HG03521 (cell line): Measurements from ENCODE around the gene CFAP300.

Experiments used
- ATAC-seq: cut with Tn5 transposase; IDR thresholded peaks from one replicate; pipeline ENCODE4 v1.9.1; 2021; ENCODE audit warnings: mild to moderate bottlenecking, moderate library complexity; ENCODE audit not compliant: unreplicated experiment

Gene CFAP300

DNA sequence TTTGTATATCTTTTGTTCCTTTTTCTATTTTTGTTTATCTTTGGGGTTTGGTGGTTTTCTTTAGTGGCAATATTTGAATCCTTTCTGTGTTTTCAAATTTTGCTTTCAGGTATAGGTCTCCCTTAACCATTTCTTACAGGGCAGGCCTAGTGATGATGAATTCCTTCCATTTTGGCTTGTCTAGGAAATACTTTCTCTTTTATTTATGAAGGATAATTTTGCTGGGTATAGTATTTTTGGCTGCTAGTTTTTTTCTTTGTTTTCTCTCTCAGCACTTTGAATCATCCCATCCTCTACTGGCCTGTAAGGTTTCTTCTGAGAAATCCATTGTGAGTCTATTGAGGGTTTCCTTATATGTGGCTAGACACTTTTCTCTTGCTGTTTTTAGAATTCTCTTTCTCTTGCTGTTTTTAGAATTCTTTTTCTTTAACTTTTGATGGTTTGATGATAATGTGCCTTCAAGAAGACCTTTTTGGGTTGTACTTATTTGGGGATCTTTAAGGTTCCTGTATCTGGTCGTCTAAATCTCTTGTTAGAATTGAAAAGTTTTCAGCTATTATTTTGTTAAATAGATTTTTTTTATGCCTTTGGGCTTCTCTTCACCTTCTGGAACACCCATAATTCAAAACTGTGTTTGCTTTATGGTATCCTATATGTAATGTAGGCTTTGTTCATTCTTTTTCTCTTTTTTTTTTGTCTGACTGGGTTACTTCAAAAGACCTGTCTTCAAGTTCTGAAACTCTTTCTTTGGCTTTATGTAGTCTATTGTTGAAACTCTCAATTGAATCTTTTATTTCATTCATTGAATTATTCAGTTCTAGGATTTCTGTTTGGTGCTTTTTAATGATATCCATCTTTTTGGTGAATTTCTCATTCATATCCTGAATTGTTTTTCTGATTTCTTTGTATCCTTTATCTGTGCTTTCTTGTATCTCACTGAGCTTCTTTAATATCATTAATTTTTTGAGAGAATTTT is 24.5 kb downstream of the CFAP300 start:
- ATAC-seq: no peak

DNA sequence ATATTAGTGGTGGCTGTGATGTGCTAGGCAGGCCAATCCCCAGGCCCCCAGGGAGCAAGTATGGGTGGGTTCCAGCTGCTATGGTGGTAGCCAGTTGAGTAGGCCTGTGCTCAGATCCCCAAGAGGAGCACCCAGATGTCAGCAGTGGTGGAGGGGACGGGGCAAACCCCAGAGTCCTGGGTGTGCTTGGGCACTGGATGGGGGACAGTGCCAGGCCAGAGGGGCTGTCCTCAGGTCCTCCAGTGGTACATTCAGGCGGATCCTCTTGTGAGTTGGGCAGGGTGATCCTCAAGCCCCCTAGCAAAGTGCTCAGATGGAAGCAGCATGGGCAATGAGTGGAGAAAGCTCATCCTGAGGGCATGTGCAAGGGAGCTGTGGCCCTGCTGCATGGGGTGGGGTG is 26.0 kb downstream of the CFAP300 start:
- ATAC-seq: no peak

DNA sequence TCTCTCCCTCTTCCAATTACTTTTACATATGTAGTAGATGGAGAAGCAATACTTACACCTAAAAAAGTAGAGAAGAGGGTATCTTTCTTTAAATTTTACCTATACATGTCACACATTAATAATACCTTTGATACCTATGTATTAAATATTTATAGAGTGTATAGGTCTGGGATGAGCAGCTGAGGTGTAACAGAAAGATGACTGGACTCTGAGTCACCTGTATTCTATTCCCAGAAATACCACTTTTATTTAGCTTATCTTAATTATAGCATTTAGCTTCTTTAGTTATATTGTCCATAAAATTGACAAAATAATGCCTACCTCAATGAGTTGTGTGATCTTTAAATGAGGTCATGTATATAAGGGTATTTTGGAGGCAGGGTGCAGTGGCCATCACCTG is 32.4 kb downstream of the CFAP300 start:
- no peak for ATAC-seq

DNA sequence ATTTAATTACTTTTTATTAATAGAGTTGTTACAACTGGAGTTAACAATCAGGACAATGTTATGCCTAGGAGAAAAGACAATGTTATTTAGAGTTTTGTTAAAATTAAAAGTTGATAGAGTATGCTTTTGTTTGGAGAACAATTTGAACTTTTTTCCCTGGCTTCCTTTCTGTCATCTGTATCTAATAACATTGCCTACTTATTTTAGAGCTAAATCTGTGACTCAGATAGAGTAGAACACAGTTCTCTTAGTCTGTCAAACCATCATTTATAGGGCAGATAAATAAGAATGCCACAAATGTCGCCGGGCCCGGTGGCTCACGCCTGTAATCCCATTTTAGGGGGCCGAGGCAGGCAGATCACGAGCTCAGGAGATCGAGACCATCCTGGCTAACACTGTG is 34.1 kb downstream of the CFAP300 start:
- no peak for ATAC-seq

DNA sequence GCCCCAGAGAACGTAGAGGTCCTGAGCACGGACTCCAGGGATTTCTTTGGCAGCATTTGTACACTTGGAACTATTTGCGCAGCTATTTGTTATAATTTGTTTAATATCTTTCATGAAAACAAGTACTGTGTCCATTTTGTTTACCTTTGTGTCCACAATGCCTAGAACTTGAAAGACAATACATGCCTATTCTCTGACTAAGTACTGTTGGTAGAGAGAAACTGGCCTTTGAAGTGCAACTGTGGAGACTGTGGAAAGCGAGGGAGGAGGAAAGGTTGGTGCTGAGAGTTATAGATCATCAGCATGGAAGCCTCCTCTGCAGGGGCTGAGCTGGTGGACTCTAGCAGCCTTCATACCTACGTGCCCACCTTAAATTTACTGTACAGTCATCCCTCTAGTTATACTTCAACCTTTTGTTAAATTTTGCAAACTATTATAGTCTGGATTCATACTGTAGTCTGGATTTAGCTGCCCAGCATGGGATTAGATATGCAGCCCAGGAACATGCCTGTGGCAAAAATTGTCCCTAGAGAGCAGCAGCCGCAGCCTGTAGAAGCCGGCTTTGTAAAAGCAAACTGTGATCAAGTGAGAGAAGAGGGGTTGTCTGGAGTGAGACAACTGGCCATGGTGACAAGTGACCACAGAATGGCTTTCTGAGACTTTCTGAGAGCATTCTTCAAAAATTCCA is 38.8 kb downstream of the CFAP300 start:
- no peak for ATAC-seq

DNA sequence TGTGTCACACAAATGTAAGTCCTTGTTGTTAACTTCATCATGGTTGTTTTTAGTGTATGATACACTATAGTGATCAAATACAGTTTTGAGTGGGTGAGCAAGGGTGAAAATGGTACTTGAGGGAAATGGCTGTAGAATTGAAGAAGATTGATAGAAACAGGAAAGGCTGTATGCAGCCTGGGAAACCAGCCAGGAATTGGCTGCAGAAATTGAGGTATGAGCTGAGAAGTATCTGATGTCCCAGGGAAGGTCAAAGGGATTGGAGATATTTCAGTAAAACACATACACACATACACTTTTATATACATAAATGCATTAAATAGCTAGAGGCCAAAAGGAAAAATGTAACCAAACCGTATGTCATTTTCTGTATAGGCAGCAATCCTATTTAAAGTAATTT is 49.9 kb downstream of the CFAP300 start:
- no peak for ATAC-seq

DNA sequence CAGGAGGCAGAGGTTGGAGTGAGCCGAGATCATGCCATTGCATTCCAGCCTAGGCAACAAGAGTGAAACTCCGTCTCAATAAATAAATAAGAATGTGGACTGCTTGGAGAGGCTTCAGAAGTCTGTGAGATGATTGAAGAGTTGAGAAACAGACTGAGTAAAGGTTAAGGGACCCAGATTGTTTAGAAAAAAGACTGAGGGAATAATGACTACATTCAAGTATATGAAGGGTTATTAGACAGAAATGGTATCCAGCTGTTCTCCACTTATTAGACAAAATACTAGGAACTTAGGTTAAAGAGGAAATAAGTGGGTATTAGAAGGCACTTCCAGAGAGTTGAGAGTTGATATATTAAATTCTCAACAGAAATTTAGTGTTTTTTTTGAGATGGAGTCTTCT is 52.5 kb downstream of the CFAP300 start:
- ATAC-seq: no peak

DNA sequence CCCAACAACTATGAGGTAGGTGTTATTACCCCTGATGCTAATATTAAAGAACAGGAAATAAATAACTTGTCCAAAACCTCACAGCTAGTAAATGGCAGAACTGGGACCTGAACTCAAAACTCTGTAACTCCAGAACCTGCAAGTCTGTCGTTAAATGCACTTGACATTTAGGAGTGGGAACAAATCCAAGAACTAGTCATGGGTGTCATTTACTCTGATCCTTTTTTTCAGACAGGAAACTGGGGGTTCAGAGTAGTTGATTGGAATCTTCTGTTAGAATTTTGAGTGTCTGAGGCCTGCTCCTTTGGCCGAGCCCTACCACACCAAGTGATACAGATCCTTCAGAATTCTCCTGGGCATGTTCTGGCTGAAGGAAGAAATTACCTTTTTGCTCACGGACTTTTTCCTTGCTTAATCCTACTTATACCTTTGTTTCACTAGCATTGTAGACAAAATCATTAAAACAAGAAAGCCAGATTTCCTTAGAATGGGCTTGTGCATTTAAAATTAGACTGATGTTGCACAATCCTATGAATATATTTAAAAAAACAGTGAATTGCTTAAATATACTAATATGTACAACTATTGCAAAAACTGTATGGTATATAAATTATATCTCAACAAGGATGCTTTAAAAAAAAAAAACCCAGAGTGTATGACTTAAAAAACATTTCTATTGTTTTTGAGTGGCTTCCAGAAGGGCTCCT is 61.6 kb downstream of the CFAP300 start:
- ATAC-seq: no peak

DNA sequence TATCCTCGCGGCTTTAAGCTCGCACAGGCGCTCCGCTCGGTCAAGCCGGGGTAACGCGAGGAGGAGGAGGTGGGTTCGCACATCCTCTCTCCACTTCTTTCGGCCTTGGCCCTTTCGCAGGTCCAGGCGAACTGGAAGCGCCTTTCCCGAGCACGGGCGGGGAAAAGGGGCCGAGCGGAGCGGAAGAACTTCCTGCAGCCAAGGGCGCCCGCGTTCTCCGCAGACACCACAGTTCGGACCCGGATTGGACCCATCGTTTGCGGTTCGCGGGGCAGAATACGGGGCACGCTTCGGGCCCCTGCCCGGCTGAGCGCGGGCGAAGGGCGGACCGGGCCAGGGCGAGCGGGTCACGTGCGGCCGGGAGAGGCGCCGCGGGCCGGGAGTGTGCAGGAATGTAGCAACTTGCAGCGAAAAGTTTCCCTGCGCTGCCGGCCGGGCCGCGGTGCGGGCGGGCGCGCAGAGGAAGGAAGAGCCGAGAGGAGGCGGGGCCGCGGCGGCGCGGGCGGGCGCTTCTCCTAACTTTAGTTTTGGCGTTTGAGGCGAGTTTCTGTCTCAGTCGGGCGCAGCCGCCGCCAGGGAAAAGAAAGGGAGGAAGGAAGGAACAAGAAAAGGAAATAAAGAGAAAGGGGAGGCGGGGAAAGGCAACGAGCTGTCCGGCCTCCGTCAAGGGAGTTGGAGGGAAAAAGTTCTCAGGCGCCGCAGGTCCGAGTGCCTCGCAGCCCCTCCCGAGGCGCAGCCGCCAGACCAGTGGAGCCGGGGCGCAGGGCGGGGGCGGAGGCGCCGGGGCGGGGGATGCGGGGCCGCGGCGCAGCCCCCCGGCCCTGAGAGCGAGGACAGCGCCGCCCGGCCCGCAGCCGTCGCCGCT is 62.9 kb downstream of the CFAP300 start, which contains the start of gene YAP1:
Gene YAP1, plus strand, starts transcription at position 552 of the 865 bp plus-strand sequence. CDS start 402 bp downstream, outside the sequence.
- ATAC-seq: peak; percentile 67

DNA sequence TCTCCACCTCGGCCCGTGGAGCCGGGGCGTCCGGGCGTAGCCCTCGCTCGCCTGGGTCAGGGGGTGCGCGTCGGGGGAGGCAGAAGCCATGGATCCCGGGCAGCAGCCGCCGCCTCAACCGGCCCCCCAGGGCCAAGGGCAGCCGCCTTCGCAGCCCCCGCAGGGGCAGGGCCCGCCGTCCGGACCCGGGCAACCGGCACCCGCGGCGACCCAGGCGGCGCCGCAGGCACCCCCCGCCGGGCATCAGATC is 63.4 kb downstream of the CFAP300 start:
- ATAC-seq: peak; percentile 30

DNA sequence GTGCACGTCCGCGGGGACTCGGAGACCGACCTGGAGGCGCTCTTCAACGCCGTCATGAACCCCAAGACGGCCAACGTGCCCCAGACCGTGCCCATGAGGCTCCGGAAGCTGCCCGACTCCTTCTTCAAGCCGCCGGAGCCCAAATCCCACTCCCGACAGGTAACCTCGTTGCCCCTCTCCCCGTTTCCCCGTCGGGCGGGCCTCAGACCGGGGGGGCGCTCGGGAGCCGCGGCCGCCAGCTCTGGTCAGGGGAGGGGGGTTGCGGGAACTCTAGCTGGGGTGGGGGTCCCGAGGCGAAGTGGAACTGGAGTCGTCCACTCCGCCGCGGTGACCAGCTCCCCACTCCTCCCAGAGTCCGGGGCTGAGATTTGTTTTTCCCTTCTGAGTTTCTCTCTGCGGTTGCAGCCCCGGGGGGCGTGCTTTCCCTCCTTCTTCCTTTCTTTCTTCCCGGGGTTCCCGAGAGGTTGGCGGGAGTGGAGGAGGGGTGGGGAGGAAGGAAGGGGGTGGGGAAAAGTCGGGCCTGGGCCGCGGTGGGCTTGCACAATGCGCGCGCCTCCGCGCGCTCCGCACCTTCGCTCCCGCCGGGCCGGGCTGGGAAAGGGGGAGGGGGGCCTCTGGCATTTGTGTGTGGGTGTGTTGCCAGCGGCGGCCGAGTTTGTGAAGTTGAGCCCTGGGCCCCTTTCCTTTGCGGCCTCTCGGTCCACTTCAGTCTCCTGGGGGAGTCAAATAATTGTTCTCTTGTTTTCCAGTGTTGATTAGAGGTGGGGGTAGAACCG is 64.0 kb downstream of the CFAP300 start:
- no peak for ATAC-seq

DNA sequence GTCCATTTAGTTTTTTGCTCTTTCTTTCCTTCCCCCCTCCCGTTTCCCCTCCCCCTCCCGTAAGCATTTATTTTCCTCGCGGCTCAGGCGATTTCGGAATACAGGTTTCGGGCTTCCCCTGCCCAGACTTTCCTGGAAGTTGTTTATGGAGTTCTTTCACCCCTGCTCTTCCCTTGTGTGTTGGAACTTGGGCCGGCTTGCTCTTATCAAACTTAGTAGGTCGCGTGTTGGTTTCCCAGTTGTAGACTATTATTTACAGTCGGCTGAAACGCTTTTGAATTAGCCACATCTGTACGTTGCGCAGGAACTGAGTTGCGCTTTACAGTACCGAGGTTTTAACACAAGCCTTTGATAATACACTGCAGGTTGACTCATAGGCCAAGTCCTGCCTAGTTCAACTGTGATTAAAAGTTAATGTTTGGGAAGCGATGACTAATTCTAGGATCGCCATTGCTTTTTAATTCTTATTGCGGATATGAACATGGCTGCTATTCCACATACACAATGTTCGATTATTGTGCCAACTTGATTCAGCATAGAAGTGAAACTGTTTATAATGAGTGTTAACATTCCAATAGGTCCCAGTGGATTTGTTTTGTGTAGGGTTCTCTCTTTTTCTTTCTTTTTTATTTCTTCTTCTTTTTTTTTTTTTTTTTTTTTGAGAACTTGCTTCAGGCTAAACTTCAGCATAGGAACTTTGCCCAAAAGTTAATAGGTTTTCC is 64.7 kb downstream of the CFAP300 start:
- no peak for ATAC-seq

DNA sequence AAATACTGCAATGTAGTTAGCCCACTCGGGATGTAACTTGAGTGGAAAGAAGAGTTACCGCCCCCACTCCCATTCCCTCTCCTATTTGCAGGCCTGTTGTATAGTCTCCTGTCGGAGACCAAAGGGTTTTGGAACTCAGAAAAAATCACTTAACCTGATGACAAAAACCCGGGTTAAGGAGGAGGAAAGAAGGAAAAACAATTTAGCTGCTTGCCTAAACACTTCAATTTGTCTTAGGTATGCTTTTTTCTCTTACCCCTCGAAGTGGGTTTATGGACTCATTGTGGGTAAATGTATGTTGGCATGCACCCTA is 65.2 kb downstream of the CFAP300 start:
- ATAC-seq: no peak

DNA sequence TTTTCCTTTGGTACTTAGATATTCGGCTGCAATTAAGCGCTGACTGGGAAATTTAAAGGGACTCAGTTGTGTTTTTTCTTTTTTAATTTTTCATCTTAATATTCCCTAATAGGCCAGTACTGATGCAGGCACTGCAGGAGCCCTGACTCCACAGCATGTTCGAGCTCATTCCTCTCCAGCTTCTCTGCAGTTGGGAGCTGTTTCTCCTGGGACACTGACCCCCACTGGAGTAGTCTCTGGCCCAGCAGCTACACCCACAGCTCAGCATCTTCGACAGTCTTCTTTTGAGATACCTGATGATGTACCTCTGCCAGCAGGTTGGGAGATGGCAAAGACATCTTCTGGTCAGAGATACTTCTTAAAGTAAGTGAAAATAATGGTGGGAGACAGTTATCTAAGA is 66.8 kb downstream of the CFAP300 start:
- ATAC-seq: no peak

DNA sequence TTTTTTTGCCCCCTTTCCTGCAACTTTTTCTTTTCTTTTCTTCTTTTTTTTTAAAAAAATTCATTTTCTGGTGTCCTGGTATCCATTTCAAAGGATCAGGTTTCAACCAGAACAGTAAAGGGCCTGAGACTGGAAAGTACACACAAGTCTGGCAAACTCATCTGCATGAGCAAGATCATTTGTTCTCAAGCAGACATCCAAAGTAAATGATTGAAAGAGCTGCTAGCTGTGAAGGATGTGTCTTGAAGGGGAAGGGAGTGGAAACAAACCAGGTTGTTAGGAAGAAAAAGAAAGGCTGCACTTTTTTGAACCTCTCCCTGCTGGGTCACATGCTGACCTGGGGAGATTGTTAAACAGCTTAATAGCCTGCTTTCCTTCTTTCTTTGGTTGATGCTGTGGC is 68.3 kb downstream of the CFAP300 start:
- no peak for ATAC-seq

DNA sequence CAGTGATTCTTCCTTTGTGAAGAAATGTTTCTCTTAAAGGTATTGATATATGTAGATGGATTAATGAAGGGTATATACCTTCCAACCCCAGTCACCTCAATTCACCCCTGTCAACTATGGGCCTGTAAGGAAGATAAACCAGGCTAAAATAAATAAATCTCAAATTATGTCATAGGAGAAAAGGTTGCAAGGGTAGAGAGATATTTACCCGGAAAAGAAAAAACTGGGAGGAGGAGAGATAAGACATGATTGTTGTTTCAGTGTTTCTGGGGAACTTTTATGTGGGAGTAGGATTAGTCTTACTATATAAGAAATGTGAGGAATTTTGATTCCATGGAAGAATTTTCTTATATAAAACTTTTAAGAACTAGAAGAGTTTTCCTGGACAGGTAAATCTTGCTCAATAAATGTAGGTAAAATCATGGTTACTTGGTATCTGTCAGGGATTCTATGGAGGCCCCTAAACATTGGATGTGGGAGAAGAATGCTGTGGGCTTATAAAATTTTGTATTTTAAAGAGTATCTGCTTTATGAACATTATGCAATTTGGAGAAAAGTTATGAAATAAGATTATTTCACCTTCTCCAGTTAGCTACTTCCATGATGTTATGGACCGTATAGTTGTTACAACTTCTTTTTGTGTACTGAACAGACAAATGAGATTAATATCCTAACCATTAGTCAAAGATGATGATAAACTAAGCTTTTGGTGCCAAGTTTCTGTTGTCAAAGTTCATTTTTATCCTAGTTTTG is 69.4 kb downstream of the CFAP300 start:
- no peak for ATAC-seq

DNA sequence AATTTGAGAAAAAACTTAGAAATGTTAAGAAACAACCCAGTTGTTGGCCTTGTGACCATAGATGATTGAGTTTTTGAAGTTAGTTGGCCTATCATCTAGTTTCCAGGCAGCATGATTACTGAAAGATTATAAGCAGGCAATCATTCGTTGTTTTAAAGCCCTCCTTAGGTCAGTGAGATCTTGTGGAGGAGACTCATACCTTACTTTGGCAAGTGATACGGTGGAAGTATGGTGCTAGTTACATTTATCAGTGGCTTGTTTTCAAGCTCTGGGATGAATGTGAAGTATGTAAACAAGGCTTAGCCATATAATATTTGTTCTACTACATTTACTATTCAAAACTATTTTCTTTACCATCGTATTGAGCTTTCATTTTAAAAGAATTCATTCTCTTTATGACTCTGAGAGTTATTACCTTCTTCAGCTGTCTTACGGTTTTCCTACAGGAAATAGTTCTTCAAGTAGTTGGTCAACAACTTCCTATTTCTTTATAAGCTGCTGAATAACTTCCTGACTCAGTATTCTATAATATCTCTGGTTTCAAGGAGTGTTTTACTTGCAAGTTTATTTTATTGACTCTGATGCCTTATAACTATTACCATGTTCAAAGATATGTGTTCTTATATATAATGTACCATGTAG is 70.4 kb downstream of the CFAP300 start:
- no peak for ATAC-seq

DNA sequence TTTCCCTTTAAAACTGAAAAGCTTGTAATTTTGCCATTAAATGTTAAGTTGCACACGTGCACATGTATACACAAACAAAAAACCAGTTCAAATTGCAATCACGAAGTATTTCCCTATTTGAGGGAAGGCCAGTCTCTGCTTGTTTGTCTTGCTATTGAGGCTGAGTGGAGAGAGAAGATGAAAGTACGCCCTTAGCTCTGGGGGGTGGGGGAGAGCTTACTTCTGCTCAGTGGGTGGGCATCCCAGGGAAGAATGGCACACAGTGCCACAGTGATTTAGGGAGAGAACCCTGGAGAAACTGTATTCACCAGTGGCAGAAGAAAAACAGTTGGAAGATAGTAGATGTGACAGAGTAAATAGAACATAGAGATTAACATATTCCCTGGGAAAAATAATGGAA is 71.7 kb downstream of the CFAP300 start:
- ATAC-seq: no peak
